Measurements from ENCODE around the gene MAST1.
"Not testable (repeated sequence)": the region's sequence is repeated elsewhere in the genome, so short reads cannot be mapped to it uniquely, and the experiment has no call there.

MAST1 gene

DNA sequence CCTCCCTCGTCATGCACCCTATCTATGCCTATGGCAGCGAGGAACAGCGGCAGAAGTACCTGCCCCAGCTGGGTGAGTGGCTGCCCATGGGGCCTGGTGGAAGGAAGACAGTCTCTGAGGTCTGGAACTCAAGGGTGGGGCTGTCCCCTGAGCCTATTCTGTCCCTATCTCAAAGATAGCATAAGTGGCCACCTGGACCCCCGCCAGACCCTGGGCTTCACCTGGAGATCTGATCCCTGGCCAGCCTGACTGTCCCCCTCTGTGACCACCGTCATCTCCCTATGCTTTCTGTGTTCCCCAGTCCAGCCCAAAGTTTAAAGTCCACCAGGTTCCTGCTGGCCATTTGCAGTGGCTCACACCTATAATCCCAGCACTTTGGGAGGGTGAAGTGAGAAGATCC, 55.3 kb downstream of the MAST1 start:
- DNase-seq (ENCODE audit: low read depth in 3 of 3), result no peak

GRCh38 chr19:12896460-12896859, 58.1 kb downstream of the MAST1 start:
- DNase-seq (ENCODE audit: low read depth in 3 of 3), result no peak

DNA sequence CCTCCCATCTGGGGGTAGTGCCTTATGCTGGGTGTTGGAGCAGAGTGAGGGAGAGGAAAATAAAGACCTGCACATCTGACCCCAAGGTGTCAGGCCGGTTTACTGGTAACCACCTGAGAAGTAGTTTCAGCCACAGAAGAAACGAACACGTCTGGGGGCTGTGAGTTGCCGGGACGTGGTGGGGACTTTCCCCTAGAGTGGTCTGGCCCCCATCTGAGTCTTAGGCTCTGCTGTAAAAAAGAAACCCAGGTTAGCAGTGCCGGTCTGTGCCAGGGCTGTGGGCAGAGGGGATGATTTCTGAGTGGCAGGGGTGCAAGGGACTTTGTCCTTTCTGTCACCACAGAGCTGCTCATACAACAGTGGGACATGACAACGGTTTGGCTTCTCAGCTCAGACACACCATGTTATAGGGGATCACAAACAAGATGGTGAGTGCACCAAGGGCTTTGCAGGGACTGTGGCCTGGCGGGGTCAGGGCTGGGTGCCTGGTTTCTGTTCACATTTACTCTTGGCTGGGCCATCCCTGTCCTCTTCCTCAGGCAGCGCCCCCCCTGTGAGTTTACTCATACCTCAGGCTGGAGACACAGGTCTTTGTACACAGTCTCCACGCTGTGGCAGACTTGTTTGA, 61.7 kb downstream of the MAST1 start:
- no peak for DNase-seq (ENCODE audit: low read depth in 3 of 3)

- no peak for DNase-seq (ENCODE audit: low read depth in 3 of 3)
Observed at GRCh38 chr19:12907166-12907565, 68.9 kb downstream of the MAST1 start.

GRCh38 chr19:12912571-12912970, 74.3 kb downstream of the MAST1 start:
- no peak for DNase-seq (ENCODE audit: low read depth in 3 of 3)

DNA sequence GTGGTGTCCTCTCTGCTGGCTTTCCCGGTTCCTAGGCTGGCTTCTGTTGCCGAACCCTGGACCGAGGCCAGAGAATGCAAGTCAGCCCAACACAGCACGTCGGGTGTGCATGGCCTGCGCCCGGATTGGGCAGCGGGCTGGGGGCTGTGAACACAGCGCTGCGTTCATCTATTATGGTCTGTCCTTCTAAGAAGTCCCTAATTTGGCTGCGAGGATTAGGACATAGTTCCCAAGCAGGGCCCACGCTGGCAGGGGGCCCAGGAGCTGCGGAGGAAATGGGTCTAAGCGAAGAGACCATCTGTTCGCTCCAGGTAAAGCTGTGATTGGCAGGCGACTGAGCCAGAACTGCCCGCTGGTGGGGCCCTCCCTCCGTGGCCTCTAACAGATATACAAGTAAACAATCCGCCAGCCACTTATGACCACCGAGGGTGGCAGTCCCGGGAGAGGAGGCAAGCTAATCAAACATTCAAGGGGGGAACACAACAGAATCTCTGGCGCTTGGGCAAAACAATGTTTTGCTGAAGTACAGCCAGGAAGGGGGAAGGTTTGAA, 74.8 kb downstream of the MAST1 start:
- no peak for DNase-seq (ENCODE audit: low read depth in 3 of 3)

- DNase-seq (ENCODE audit: low read depth in 3 of 3), result no peak
Observed at GRCh38 chr19:12913851-12914690, 75.8 kb downstream of the MAST1 start.

DNA sequence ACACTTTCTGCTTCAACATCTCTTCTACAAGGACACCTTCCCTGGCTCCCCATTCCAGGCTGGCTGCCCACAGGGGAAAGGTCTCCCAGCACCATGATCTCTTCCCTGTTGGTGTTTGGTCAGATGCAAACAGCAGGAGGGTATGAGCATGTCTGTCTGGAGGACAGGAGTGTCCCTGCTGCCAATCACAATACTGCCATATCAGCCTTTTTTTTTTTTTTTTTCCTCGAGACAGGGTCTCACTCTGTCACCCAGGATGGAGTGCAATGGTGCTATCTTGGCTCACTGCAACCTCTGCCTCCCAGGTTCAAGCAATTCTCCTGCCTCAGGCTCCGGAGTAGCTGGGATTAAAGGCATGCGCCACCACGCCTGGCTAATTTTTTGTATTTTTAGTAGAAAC, 77.5 kb downstream of the MAST1 start:
- DNase-seq (ENCODE audit: low read depth in 3 of 3), result not testable (repeated sequence)

DNA sequence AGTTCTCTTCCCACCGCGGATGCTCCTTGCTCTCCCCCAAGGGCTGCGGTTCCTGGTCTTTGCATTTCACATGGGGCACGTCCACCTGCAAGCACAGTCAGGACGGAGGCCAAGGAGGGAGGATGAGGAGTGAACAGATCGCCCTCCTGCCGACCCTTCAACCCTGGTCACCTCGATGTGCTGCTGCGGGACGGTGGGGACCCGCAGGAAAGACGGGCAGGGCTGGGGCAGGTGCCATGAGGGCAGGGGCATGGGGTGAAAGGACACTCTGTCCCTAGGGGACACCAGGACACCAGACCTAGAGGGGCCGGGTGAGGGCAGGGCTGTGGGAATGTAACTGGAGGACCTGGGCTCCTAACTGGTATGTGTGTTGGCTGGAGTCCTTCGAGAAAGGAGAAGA, 79.9 kb downstream of the MAST1 start:
- no peak for DNase-seq (ENCODE audit: low read depth in 3 of 3)

DNA sequence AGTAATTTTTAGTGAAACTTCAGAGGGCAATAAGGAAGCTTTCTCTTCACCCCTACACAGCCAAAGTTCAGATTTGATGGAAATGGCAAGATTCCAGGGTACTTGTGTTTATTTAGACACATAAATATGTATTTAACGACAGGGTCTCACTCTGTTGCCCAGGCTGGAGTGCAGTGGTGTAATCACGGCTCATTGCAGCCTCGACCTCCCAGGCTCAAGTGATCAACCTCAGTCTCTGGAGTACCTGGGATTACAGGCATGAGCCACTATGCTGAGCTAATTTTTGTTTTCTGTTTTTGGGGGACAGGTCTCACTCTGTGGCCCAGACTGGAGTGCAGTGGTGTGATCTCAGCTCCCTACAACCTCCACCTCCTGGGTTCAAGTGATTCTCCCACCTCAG, 82.7 kb downstream of the MAST1 start:
- no peak for DNase-seq (ENCODE audit: low read depth in 3 of 3)

DNA sequence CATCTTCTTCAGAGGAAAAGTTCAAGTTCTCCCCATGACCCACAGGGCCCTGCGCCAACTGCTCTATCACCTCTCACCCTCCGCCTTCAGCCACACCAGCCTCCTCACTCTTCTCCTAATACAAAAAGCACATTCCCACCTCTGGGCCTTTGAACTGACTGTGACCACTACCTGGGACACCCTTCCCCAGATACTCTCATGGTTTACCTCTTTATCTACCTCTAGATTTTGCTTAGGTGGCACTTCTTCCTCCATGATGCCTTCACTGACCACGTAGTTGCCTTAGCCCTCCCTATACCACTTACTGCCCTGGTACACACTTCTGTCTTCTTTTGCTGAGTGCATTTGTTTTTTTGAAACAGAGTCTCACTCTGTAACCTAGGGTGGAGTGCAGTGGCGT, 84.6 kb downstream of the MAST1 start:
- no peak for DNase-seq (ENCODE audit: low read depth in 3 of 3)

Data from stimulated activated CD4-positive, alpha-beta T cell treated with anti-CD3 and anti-CD28 coated beads, TNF-alpha, amount 100 ng/mL, for 48 hours (primary cell).